H9 (cell line): ENCODE measurements around the gene MAD1L1. TPM values are rescaled to one million over a fixed set of nuclear protein-coding genes. Genes with fewer than 3 reads are reported as not detected.

Experiments
- DNase-seq: peaks from one replicate; pipeline ENCODE4 v3.0.0-alpha.2; 2017
- H2AFZ ChIP-seq: one replicate; pipeline ENCODE4 v1.6.1; 2013; ENCODE audit warnings: mild to moderate bottlenecking, low read length, control low read depth, moderate library complexity
- H2AK5ac ChIP-seq: 2 replicates; pipeline ENCODE4 v1.6.1; 2013; ENCODE audit warnings: low read length, control low read depth, mixed read lengths; ENCODE audit not compliant: insufficient read length
- H2BK120ac ChIP-seq: one replicate; pipeline ENCODE4 v1.6.1; 2013; ENCODE audit warnings: low read depth, mild to moderate bottlenecking, low read length, control low read depth, inconsistent platforms; ENCODE audit not compliant: poor library complexity, severe bottlenecking
- H2BK12ac ChIP-seq: 2 replicates; pipeline ENCODE4 v1.6.1; 2013; ENCODE audit warnings: low read length, control low read depth, mixed read lengths, low read depth; ENCODE audit not compliant: insufficient read length
- H2BK15ac ChIP-seq: 2 replicates; pipeline ENCODE4 v1.6.1; 2013; ENCODE audit warnings: low read depth, low read length, control low read depth
- H2BK20ac ChIP-seq: one replicate; pipeline ENCODE4 v1.6.1; 2013; ENCODE audit warnings: low read depth, mild to moderate bottlenecking, low read length, control low read depth, inconsistent platforms; ENCODE audit not compliant: poor library complexity, severe bottlenecking
- H2BK5ac ChIP-seq: 2 replicates; pipeline ENCODE4 v1.6.1; 2013; ENCODE audit warnings: low read length, control low read depth, mixed read lengths; ENCODE audit not compliant: insufficient read length
- H3K14ac ChIP-seq: 2 replicates; pipeline ENCODE4 v1.6.1; 2013; ENCODE audit warnings: low read length, control low read depth; ENCODE audit not compliant: insufficient read depth
- H3K18ac ChIP-seq: 2 replicates; pipeline ENCODE4 v1.6.1; 2013; ENCODE audit warnings: low read depth, mild to moderate bottlenecking, mixed read lengths, low read length, control low read depth; ENCODE audit not compliant: insufficient read length
- H3K23ac ChIP-seq: 2 replicates; pipeline ENCODE4 v1.6.1; 2013; ENCODE audit warnings: low read length, control low read depth, mixed read lengths, low read depth; ENCODE audit not compliant: insufficient read length
- H3K23me2 ChIP-seq: 2 replicates; pipeline ENCODE4 v1.6.1; 2013; ENCODE audit warnings: low read depth, mild to moderate bottlenecking, mixed read lengths, low read length, control low read depth; ENCODE audit not compliant: insufficient read length, poor library complexity, severe bottlenecking
- H3K27ac ChIP-seq: 2 replicates; pipeline ENCODE4 v1.5.1; 2013; ENCODE audit warnings: low read length, control low read depth, mixed read lengths, low read depth; ENCODE audit not compliant: insufficient read length
- H3K27me3 ChIP-seq: 2 replicates; pipeline ENCODE4 v1.6.1; 2013; ENCODE audit warnings: low read length, control low read depth, inconsistent platforms; ENCODE audit not compliant: insufficient read depth
- H3K4ac ChIP-seq: 2 replicates; pipeline ENCODE4 v1.6.1; 2013; ENCODE audit warnings: low read depth, mild to moderate bottlenecking, control low read depth, inconsistent platforms, low read length, moderate library complexity
- H3K4me1 ChIP-seq: 2 replicates; pipeline ENCODE4 v1.6.1; 2013; ENCODE audit warnings: low read length, control low read depth, inconsistent platforms; ENCODE audit not compliant: insufficient read depth
- H3K4me2 ChIP-seq: 2 replicates; pipeline ENCODE4 v1.6.1; 2013; ENCODE audit warnings: low read length, control low read depth, mixed read lengths; ENCODE audit not compliant: insufficient read length, insufficient read depth
- H3K56ac ChIP-seq: 2 replicates; pipeline ENCODE4 v1.6.1; 2013; ENCODE audit warnings: low read depth, mild to moderate bottlenecking, mixed read lengths, low read length, control low read depth; ENCODE audit not compliant: insufficient read length
- H3K79me1 ChIP-seq: 2 replicates; pipeline ENCODE4 v1.6.1; 2013; ENCODE audit warnings: low read depth, mild to moderate bottlenecking, moderate library complexity, low read length, control low read depth, inconsistent platforms; ENCODE audit not compliant: insufficient read depth, poor library complexity, severe bottlenecking
- H3K79me2 ChIP-seq: 2 replicates; pipeline ENCODE4 v1.6.1; 2013; ENCODE audit warnings: low read length, control low read depth, inconsistent platforms; ENCODE audit not compliant: insufficient read depth
- H3K9ac ChIP-seq: 2 replicates; pipeline ENCODE4 v1.6.1; 2013; ENCODE audit warnings: low read length, control low read depth, mixed read lengths; ENCODE audit not compliant: insufficient read length; ENCODE audit errors: extremely low read depth
- H3K9me3 ChIP-seq: one replicate; pipeline ENCODE4 v1.6.1; 2013; ENCODE audit warnings: low read depth, low read length, inconsistent platforms; ENCODE audit not compliant: control insufficient read depth
- H3T11ph ChIP-seq: one replicate; pipeline ENCODE4 v1.6.1; 2013; ENCODE audit warnings: mild to moderate bottlenecking, low read length, control low read depth, inconsistent platforms
- H4K20me1 ChIP-seq: one replicate; pipeline ENCODE4 v1.6.1; 2013; ENCODE audit not compliant: control insufficient read depth, insufficient read length, insufficient read depth
- H4K5ac ChIP-seq: 2 replicates; pipeline ENCODE4 v1.6.1; 2013; ENCODE audit warnings: low read depth, mild to moderate bottlenecking, mixed read lengths, low read length, control low read depth; ENCODE audit not compliant: insufficient read length
- H4K8ac ChIP-seq: replicated peaks from 2 replicates; pipeline ENCODE4 v1.6.1; 2013; ENCODE audit warnings: low read length, control low read depth, mixed read lengths, low read depth; ENCODE audit not compliant: insufficient read length
- H4K91ac ChIP-seq: 2 replicates; pipeline ENCODE4 v1.6.1; 2013; ENCODE audit warnings: low read depth, mild to moderate bottlenecking, moderate library complexity, mixed read lengths, low read length, control low read depth; ENCODE audit not compliant: insufficient read length
- H3K27ac Mint-ChIP-seq, 3 experiments: 2 replicates in 2 of 3; 3 replicates in 1 of 3; pipeline ENCODE4 v1.8.0; 2020 to 2021; ENCODE audit warnings: mixed read lengths in 3 of 3, mild to moderate bottlenecking in 1 of 3, moderate library complexity in 1 of 3
- H3K27me3 Mint-ChIP-seq: 2 replicates; pipeline ENCODE4 v1.8.0; 2021; ENCODE audit warnings: low read depth, mild to moderate bottlenecking, moderate library complexity, mixed read lengths
- H3K36me3 Mint-ChIP-seq, 3 experiments: 2 replicates in 2 of 3; 3 replicates in 1 of 3; pipeline ENCODE4 v1.8.0; 2020 to 2021; ENCODE audit warnings: low read depth in 3 of 3, mixed read lengths in 3 of 3; ENCODE audit not compliant: insufficient read depth in 1 of 3
- H3K4me1 Mint-ChIP-seq, 2 experiments: 2 replicates each; pipeline ENCODE4 v1.8.0; 2020; ENCODE audit warnings: mixed read lengths in 2 of 2
- H3K4me3 Mint-ChIP-seq, 2 experiments: 2 replicates in 1 of 2; 3 replicates in 1 of 2; pipeline ENCODE4 v1.8.0; 2020 to 2021; ENCODE audit warnings: mild to moderate bottlenecking in 2 of 2, mixed read lengths in 2 of 2, moderate library complexity in 1 of 2
- H3K9me3 Mint-ChIP-seq, 2 experiments: 2 replicates in 1 of 2; 3 replicates in 1 of 2; pipeline ENCODE4 v1.8.0; 2020; ENCODE audit warnings: mild to moderate bottlenecking in 2 of 2, mixed read lengths in 2 of 2, moderate library complexity in 1 of 2
- WGBS: extraction: QIAGEN DNeasy Blood & Tissue Kit; methylation state at CpG from one replicate; pipeline ENCODE4 v1.1.7; 2013; ENCODE audit warnings: missing lambda C conversion rate, low lambda C conversion rate, mixed read lengths; ENCODE audit not compliant: insufficient read length; ENCODE audit errors: extremely low coverage; 5-methylcytosine and 5-hydroxymethylcytosine counted together
- total RNA-seq: library from RNA; stranded (reverse); gene quantifications from 2 replicates; pipeline ENCODE4 v1.2.1, GENCODE V29; 2021
- TF ChIP-seq, protein P1 (sequence below): fragments of 200-600 bp; sonication (generic); conservative IDR thresholded peaks from 3 replicates; pipeline ENCODE4 v1.8.0; 2021; ENCODE audit warnings: antibody characterized with exemption, mild to moderate bottlenecking

The MAD1L1 gene
- total RNA-seq, 1 experiment from 2014 or later, result 39.0 TPM

DNA sequence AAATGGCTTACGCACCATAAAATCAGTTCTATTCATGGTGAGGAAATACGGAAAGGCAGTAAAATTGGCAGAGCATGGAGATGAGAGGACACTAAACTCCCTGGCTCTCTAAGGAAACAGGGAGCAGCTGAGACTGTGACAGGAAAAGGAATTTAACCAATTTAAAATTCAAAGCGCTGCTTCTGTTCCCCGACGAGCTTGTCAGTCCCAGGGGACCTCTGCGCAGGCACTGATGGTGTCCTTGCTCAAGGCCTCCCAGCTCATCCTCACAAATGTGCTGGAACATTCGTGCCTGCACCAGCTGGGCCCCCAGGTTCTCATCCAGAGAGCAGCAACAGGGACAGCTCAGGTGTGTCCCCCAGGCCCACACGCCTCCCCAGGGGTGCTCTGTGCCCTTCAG is 101.4 kb downstream of the MAD1L1 start:
- H2BK120ac ChIP-seq, result no peak overlapping the region
- H3K23me2 ChIP-seq, result no peaks in the 10 kb centered on the region
- TF ChIP-seq, protein P1, sequence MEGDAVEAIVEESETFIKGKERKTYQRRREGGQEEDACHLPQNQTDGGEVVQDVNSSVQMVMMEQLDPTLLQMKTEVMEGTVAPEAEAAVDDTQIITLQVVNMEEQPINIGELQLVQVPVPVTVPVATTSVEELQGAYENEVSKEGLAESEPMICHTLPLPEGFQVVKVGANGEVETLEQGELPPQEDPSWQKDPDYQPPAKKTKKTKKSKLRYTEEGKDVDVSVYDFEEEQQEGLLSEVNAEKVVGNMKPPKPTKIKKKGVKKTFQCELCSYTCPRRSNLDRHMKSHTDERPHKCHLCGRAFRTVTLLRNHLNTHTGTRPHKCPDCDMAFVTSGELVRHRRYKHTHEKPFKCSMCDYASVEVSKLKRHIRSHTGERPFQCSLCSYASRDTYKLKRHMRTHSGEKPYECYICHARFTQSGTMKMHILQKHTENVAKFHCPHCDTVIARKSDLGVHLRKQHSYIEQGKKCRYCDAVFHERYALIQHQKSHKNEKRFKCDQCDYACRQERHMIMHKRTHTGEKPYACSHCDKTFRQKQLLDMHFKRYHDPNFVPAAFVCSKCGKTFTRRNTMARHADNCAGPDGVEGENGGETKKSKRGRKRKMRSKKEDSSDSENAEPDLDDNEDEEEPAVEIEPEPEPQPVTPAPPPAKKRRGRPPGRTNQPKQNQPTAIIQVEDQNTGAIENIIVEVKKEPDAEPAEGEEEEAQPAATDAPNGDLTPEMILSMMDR, result no peak
- no peak overlapping the region for H3T11ph ChIP-seq
- Mint-ChIP-seq H3K4me1 (no peaks in the 10 kb centered on the region; a peak in 1 of 4 replicates), H3K27me3 (no peaks in the 10 kb centered on the region), H3K9me3 (no peaks in the 10 kb centered on the region), H3K27ac (peak overlapping the region in 1 of 3 experiments; percentile 23; a peak in 2 of 7 replicates), H3K4me3 (no peak overlapping the region), H3K36me3 (peaks cover 22 to 34% (median 26%) of the 10 kb centered on the region in 3 experiments)
- no peak overlapping the region for H2BK20ac ChIP-seq
- H3K9me3 ChIP-seq, result no peaks in the 10 kb centered on the region
- H2BK5ac ChIP-seq, result no peak overlapping the region
- no peak overlapping the region for H4K5ac ChIP-seq
- H3K4me2 ChIP-seq, result no peak overlapping the region
- H3K4ac ChIP-seq, result no peak overlapping the region
- no peak overlapping the region for H2AK5ac ChIP-seq
- H4K91ac ChIP-seq, result no peak overlapping the region
- no peak for DNase-seq
- H3K27ac ChIP-seq, result no peak overlapping the region
- no peak overlapping the region for H3K18ac ChIP-seq
- no peak overlapping the region for H2BK12ac ChIP-seq
- H3K79me1 ChIP-seq, result no peaks in the 10 kb centered on the region
- WGBS, result no CpG with 5 or more reads among the region's 8 CpGs
- H3K79me2 ChIP-seq, result no peaks in the 10 kb centered on the region
- no peaks in the 10 kb centered on the region for H3K27me3 ChIP-seq
- no peak overlapping the region for H3K9ac ChIP-seq
- no peak overlapping the region for H2BK15ac ChIP-seq
- H3K4me1 ChIP-seq, result no peaks in the 10 kb centered on the region
- no peak overlapping the region for H3K23ac ChIP-seq
- no peak overlapping the region for H4K8ac ChIP-seq
- no peak overlapping the region for H2AFZ ChIP-seq
- no peak overlapping the region for H3K56ac ChIP-seq
- H3K14ac ChIP-seq, result no peak overlapping the region
- no peaks in the 10 kb centered on the region for H4K20me1 ChIP-seq
